GM21786 (cell line): ENCODE data around the gene NAMPT.
"Not testable (repeated sequence)": the region's sequence is repeated elsewhere in the genome, so short reads cannot be mapped to it uniquely, and the experiment has no call there.

Experiments
- ATAC-seq: cut with Tn5 transposase; IDR thresholded peaks from one replicate; pipeline ENCODE4 v1.9.1; 2021; ENCODE audit not compliant: unreplicated experiment

The NAMPT gene

GRCh38 chr7:106236065-106236464 lies 48.7 kb downstream of the NAMPT start:
- no peak for ATAC-seq

DNA sequence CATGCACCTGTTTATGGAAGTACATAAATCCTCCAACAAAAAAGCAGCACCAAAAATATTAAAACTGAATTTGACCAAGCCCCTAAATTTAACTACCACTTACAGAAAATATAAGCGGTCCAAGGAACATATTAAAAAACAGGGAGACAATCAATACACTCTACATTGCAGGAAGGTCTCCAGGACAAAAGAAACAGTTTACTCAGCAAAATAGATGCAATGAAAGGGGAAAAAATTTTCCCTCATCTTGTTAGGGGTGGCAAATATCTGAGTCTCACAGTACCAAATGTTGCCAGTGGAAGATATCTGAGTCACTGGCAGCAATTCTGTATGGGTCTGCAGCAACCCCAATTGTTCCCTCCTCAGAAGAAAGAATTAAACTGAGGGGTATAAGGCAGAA lies 50.4 kb downstream of the NAMPT start:
- no peak for ATAC-seq

DNA sequence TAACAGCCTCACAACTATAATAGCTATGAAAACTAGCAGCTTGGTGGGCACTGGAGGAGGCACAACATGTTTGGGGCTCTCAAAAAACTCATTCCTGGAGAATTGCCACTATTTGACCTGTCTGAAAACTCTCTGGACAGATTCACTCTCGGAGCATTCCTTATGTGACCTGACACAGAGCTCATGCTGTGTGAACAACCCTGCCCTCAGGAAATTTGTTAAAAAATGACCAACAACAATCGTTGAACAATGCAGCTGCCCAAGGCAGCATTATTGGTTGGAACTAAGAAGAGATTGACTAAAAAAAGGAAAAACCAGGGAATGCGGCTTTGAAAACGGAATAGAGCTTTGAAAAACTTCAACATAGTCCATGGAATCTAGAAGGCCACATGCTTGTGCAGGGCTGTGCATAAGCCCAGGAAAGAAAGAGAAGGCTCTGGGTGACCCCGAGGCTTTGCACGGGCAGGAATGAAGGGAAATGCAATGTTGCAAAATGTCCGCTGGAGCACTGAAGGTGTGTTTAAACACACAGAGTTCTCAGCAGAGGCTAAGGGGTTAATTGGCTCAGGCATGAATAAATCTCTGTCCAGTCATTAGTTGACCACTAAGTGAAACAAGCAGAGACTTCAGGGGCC lies 52.8 kb downstream of the NAMPT start:
- ATAC-seq: no peak

DNA sequence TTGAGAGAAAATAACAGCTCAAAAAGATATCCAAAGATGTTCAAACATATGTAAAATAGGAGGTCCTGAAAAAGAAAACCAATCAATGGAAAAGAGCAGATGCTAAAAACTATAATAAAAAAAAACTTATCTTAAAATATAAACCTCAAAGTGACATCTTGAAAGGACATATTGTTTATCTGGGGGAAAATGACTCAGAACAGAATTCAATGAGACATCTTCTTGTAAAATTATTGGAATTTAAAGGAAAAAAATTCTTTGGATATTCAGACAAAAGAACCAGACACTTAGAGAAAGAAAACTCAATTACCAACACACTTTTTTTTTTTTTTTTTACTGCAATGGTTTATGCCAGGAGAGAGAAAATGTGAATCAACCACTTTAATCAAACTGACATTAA lies 58.9 kb downstream of the NAMPT start:
- no peak for ATAC-seq

GRCh38 chr7:106224797-106225196 lies 60.0 kb downstream of the NAMPT start:
- ATAC-seq: no peak

DNA sequence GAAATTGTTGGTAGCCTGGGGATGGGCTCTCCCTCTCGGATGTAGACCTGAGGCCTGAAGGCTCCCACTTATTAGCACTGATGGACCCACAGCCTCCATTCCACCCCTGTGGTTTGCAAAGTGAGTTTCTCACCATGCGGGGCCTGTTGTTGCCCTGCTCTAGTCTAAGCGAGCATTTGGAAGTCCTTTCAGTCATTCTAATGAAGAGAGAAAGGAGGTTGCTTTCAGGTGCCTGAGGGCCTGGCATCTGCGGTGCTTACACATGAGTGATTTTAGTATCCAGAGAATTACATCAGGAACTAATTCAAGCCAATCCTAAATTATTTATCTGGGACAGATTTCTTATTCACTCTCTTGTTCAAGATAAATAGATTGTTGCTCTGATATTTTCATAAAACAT lies 61.6 kb downstream of the NAMPT start:
- no peak for ATAC-seq

DNA sequence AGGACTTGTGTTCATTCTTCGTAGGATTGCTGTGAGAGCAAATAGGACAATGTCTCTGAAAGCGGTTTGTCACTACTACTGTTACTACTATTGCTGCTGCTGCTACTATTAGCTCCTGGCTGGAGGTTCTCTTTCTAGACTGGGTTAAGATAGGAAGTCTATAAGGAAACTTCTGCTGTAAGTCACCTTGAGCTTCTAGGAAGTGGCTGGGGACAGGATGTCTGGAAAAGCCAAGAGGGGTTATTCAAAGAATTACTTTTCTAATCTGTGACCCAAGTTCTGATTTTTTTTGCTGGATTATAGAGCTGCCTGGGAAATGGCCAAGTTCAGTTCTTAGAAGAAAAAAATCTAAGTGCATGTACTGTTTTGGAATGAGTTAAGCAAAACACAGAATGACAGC lies 62.2 kb downstream of the NAMPT start:
- no peak for ATAC-seq

DNA sequence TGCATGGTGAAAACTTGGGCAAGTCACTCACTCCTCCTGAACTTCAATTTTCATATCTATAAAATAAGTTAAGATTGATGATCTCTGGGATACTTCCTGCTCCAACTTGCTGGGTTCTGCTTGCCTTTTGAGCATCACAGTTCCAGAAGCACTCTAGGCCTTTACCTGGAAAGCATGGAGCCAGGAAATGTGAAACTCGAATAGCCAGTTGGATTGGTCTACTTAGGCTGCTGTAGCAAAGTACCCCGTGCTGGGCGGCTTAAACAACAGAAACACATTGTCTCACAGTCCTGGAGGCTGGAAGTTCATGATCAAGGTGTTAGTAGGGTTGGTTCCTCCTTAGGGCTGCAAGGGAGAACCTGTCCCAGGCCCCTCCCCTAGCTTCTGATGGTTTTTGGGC lies 64.5 kb downstream of the NAMPT start:
- no peak for ATAC-seq

DNA sequence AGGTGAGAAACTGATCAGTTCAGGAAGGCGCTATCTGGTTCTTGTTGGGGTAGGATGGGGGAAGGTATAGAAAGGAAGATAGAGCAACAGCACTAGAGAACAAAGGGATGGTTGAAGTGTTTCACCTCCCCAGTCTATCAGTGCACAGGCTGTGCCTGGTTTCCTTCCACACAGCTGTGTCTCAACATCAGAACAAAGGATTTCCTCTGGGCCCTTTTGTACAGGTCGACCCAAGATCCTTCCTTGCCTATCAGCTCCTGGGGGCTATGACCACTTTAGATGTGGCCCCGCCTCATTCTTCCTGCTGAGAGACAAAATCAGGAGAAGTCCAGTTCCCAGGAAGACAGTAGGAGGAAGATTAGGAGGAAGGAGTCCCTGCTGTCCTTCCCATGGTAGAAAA lies 65.6 kb downstream of the NAMPT start:
- no peak for ATAC-seq

DNA sequence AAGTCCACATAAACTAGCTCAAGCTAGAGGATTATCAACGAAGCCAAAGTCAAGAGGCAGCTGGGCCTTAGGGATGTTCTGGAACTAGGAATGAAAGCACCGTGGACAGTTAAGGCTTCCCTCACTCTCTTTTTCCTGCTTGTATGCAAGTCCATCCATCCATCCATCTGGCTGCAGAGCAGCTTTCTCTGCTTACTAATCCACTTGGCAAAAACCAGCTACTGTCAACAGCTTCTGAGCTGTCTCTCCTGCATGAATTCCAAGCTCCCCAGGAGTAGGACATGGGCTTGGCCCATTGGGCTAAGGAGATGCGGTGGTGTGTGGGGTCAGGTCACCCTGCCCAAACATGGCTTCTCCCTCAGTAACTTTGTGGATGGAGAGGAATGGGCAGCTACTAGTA lies 66.2 kb downstream of the NAMPT start:
- ATAC-seq: no peak

DNA sequence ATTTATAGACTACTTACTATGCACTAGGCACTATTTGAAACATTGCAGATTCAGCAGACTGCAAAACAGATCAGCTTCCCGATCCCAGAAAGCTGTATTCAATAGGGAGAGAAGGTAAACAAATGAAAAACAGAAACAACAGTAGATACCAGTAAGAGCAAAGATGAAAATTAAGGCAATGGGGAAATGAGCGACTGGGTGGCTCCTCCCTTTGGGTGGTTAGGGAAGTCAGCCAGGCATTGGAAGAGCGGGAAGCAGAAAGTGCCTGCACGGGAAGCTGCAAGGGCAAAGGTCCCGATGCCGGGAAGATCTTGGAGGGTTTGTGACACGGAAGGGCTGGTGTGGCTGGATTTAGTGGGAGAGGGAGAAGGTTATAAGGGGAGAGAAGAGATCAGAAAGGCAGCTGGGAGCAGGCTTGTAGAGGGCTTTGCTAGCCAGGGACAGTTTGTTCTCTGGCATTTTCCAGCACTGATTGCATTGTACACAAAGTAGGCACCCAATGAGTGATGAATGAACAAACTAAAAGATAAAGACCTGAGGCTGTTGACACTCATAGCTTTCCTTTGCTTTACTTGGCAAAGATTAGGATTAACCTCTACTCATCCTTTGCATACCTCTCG lies 67.8 kb downstream of the NAMPT start:
- ATAC-seq: no peak

GRCh38 chr7:106216517-106216922 lies 68.3 kb downstream of the NAMPT start:
- ATAC-seq: no peak

DNA sequence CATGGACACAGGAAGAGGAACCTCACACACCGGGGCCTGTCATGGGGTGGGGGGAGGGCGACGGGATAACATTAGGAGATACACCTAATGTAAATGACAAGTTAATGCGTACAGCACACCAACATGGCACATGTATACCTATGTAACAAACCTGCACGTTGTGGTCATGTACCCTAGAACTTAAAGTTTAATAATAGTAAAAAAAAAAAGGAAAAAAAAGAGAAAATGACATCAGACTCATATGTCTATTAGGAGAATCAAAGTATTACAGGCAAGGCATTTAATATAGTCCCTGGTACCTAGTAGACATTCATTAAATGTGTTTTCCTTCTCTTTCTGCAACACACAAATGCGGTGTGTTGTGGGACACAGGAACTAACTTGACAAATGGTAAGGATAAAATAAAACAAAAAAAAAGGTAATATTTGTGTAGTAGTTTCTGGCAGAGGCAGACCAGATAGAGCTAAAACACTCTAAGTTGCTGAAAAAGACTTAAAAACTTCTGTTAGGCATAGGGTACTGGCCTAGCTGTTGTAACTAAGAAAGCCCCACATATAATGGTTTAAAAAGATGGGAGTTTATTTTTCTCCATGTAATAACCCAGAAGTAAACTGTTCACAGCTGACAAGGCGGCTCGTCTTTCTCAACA lies 68.8 kb downstream of the NAMPT start:
- no peak for ATAC-seq

DNA sequence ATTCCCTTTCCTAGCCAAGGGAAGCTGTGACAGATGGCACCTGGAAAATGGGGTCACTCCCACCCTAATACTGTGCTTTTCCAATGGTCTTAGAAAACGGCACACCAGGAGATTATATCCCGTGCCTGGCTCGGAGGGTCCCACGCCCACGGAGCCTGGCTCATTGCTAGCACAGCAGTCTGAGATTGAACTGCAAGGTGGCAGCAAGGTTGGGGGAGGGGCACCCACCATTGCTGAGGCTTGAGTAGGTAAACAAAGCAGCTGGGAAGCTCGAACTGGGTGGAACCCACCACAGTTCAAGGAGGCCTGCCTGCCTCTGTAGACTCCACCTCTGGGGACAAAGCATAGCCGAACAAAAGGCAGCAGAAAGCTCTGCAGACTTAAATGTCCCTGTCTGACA lies 75.8 kb downstream of the NAMPT start:
- ATAC-seq: not testable (repeated sequence)

DNA sequence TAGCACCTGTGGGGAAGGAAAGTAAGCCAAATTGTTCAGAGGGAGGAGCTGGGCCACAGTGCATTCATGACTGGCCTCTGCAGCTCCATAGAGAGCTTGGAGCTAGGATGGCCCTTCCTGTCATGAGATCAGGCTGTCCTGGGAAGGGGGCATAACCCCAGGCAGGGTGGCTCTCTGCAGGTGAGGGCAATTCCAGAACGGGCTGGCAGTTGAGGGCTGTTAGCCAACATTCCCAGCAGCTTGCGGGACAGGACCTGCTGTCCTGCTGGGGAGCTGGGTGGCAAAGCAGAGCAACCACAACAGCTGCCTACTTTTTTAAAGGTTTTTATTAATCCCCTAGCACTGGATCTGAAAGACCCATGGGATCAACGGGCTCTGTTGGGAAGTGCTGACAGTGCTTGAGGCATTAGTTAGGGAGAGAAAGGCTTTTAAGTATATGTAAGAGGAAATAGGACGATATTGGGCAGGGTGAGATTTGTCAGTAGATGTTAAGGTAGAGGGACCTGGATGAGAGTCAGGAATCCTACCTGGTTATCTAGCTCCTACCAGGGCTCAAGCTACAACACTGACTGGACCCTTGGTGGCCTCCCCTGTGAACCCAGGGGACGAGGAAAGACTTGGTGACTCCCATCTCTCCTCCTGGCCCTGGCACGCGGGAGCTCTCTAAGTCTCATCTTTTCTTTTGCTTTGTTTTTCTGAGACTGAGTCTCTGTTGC lies 77.8 kb downstream of the NAMPT start:
- ATAC-seq: no peak

GRCh38 chr7:106205621-106206222 lies 79.1 kb downstream of the NAMPT start:
- no peak for ATAC-seq

DNA sequence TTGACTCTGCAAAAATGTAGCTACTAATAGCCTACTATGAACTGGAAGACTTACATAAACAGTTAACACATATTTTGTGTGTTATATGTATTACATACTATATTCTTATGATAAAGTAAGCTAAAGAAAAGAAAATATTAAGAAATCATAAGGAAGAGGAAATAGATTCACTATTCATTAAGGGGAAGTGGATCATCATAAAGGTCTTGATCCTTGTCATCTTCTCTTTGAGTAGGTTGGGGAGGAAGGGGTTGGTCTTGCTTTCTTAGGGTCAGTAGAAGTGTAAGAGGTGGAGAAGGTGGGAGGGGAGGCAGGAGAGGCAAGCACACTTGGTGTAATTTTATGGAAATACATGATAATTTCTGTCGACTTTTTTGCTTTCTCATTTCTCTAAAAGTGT lies 81.3 kb downstream of the NAMPT start:
- ATAC-seq: no peak

DNA sequence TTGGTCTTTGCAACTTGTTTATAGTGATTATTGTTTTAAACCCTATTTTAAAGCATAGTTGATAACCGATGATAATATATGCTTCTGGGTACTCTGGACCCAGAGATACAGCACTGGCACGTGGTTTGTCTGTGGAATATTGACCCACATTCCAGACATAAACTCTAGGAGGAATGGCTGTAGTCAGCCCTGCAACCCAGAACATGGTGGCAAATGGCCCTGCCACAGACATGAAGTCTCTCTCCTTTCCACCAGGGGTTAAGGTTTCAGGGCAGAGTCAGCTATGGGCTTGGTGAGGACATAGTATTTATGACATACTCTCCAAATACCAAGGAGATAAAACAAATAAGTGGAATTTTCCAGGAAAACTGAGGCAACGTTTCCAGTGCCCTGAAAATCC lies 83.6 kb downstream of the NAMPT start:
- ATAC-seq: no peak

DNA sequence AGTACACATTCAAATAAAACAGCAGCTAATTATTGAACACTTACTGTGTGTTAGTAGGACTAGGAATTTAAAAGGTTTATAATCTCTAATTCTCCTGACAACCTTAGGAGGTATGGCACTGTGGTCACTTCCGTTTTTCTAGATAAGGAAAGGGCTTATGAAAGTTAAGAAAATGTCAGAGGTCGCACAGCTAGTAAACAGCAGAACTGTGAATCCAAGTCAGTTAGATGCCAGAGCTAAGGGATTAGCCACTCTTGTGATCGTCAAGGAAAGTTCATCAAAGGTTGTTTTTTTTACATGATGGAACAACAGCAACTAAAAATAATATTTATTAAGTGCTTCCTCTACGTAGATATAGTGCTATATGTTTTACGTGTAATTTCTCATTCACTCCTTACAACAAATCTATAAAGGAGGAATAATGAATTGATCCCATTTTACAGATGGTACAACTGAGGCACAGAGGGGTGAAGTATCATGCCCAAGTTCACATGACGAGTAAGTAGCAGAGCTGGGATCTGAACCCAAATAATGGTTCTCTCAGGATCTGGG lies 84.9 kb downstream of the NAMPT start:
- ATAC-seq: no peak

- no peak for ATAC-seq
Observed at GRCh38 chr7:106199024-106199423, 85.8 kb downstream of the NAMPT start.
